Upper lobe of left lung (tissue), 4 donors: ENCODE results near the gene CYSRT1.
A peak's percentile ranks its signal among the peaks of the same experiment; 100 is the strongest.

Source experiments
- POLR2A ChIP-seq, 4 donors: fragments of 450-650 bp; IDR thresholded peaks; one replicate each; pipeline ENCODE4 v1.5.1; 2016 to 2017; ENCODE audit warnings: antibody characterized with exemption in 4 of 4, mild to moderate bottlenecking in 2 of 4
- POLR2AphosphoS5 ChIP-seq, 2 donors: sonication (generic); formaldehyde crosslinking; IDR thresholded peaks; one replicate each; pipeline ENCODE4 v1.5.1; 2017; ENCODE audit warnings: antibody characterized with exemption in 2 of 2

DNA sequence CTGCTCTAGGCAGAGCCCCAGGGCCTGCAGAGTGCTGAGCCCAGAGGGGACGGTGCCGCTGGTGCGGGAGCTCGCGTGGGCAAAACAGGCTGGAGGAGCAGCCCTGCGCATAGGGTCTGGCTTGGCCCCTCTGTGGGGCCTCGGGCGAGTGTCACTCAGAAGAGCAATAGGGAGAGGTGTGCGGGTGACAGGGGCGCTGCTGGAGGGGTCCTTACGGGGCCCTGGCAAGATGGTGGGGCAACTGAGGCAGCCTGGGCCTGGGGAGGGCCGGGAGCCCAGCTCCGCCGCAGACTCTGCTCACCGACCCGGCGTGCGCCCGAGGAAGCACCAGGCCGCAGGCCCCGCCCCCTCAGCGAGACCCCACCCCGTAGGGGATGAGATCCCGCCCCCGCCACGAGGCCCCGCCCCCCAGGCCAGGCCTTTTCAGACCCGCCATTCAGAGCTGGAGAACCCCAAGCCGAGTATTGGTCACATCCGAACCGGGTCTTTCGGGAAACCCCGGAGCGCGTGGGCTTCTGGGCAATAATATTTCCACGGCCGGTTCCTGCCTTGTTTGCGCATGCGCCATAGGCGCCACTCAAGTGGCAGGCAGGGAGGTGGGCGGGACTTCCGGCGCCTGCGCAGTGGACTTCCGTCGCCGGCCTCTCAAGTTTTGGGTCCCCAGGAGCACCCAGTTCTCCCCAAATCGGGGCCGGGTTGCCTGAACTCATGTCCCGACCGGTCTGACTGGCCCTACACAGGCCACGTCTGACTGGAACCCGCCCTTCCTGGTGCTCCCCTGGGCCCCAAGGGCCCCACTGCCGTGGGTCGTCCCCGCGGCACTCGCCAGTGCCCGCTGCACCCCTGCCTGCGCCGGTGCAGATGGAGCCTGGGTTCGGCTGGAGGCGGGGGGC is 1.6 kb upstream of the CYSRT1 start:
- TF ChIP-seq POLR2A (IDR thresholded peaks at IDR 0.05) (peak in 2 of 4 donors; percentile 27 to 75), POLR2AphosphoS5 (IDR thresholded peaks at IDR 0.05) (peak; percentile 42 to 71)
